ENCODE data around the gene TEK. TPM values are rescaled to one million over a fixed set of nuclear protein-coding genes. Genes with fewer than 3 reads are reported as not detected.

The TEK gene
- total and polyA plus RNA-seq, 12 donors = 6.7 to 33.1 (median 15.9) TPM

DNA sequence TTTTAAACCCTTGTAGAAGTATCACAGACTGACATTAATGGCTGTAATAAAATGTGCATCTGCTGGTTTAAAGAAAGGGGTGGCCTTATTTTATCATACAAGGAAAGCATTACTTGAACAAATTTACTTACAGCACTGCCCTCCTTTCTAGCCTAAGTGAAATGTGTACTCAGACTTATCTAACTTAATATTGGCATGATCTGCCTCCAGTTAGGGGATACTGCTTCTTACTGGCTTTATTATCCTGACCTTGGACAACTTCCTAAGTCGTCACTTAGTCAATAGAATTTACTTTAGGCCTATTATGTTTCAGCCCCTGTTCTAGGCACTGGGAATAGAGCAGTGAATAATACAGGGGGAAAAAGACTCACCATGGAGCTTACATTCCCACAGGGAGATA is 79.4 kb downstream of the TEK start:
- H3K27ac ChIP-seq = no peak overlapping the region
- TF ChIP-seq, protein P1, sequence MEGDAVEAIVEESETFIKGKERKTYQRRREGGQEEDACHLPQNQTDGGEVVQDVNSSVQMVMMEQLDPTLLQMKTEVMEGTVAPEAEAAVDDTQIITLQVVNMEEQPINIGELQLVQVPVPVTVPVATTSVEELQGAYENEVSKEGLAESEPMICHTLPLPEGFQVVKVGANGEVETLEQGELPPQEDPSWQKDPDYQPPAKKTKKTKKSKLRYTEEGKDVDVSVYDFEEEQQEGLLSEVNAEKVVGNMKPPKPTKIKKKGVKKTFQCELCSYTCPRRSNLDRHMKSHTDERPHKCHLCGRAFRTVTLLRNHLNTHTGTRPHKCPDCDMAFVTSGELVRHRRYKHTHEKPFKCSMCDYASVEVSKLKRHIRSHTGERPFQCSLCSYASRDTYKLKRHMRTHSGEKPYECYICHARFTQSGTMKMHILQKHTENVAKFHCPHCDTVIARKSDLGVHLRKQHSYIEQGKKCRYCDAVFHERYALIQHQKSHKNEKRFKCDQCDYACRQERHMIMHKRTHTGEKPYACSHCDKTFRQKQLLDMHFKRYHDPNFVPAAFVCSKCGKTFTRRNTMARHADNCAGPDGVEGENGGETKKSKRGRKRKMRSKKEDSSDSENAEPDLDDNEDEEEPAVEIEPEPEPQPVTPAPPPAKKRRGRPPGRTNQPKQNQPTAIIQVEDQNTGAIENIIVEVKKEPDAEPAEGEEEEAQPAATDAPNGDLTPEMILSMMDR (IDR thresholded peaks at IDR 0.05) = no peak
- no peaks in the 10 kb centered on the region for H3K9me3 ChIP-seq
- intact Hi-C loops (cut with DNase I) = loop anchor here in 2 of 10 donors (5.0 kb wide), 1 partner anchor 71 kb away; no protein-coding TSS in a partner anchor
- H3K27me3 ChIP-seq = no peaks in the 10 kb centered on the region
- no peak overlapping the region for H3K4me3 ChIP-seq
- DNase-seq (no peak), ATAC-seq (no peak)
- H3K36me3 ChIP-seq = peaks cover 0 to 47% (median 0%) of the 10 kb centered on the region in 9 donors
- H3K4me1 ChIP-seq = peaks cover 0 to 56% (median 35%) of the 10 kb centered on the region in 9 donors
- WGBS, 2 donors = 70 to 73% methylated on average over 1 of the region's 1 CpG

DNA sequence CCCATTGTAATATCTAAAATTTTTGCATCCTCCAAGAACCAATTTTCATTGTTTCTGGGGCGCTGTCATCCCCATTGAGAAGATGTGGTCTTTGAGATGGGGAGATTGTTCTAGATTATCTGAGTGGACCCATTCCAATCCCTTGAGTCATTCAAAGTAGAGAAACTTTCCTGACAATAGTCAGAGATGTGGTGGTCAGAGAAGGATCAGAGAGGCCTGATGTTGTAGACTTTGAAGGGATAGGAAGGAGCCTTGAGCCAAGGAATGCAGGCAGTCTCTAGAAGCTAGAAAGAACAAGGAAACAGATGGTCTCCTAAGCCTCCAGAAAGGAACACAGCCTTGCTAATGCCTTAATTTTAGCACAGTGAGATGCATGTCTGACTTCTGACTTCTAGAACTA is 80.4 kb downstream of the TEK start:
- Histone ChIP-seq H3K4me3 (no peak overlapping the region), H3K27me3 (no peaks in the 10 kb centered on the region), H3K9me3 (no peaks in the 10 kb centered on the region), H3K27ac (no peak overlapping the region), H3K4me1 (peaks cover 0 to 57% (median 28%) of the 10 kb centered on the region in 9 donors), H3K36me3 (peaks cover 0 to 41% (median 0%) of the 10 kb centered on the region in 9 donors)
- ATAC-seq (no peak), DNase-seq (no peak)
- intact Hi-C loops (cut with DNase I) = loop anchor here in 2 of 10 donors (5.0 kb wide), 1 partner anchor 72 kb away; no protein-coding TSS in a partner anchor
- WGBS, 2 donors = 89 to 96% methylated on average over 1 of the region's 1 CpG
- TF ChIP-seq, protein P1 (IDR thresholded peaks at IDR 0.05) = no peak

DNA sequence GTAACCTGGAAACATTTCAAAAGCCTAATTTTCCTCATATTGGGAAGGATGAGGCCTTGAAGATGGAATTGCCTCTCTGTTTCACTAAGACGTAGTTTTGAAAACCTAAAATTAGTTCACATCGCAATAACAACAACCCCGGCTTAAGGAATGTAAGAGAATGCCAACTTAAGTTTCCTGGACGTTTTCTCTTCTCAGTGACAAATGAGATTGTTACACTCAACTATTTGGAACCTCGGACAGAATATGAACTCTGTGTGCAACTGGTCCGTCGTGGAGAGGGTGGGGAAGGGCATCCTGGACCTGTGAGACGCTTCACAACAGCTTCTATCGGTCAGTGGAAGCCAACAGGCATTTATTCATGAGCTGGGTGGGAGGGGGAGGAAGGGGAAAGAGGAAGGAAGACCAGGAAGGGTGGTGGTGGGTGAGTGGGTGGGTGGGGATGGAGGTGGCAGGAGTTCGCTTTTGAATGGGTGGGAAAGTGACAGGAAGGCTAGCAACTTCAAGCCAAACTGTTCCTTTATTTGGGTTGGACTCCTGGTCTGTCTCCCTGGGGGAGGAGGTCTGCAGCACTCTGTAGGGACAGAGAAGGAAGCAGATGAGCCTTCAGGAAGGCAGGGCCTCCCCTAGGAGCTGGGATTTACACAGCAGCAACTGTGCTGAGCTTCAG is 83.4 kb downstream of the TEK start:
- intact Hi-C loops (cut with DNase I) = loop anchor here in 4 of 10 donors (5.0 to 10.0 kb wide), 3 partner anchors 75 to 158 kb away; no protein-coding TSS in a partner anchor
- H3K27me3 ChIP-seq = no peaks in the 10 kb centered on the region
- TF ChIP-seq, protein P1 (IDR thresholded peaks at IDR 0.05) = no peak
- H3K4me3 ChIP-seq = no peak overlapping the region
- peaks cover 0 to 30% (median 0%) of the 10 kb centered on the region in 9 donors for H3K36me3 ChIP-seq
- DNase-seq (peak; percentile 13 to 38), ATAC-seq (peak; percentile 74 to 91 (median 86))
- H3K27ac ChIP-seq = peak overlapping the region in 7 of 10 donors; percentile 40 to 59 (median 50)
- 39 to 49% methylated on average over 10 of the region's 10 CpGs for WGBS, 2 donors
- no peaks in the 10 kb centered on the region for H3K9me3 ChIP-seq
- peaks cover 0 to 56% (median 28%) of the 10 kb centered on the region in 9 donors for H3K4me1 ChIP-seq

DNA sequence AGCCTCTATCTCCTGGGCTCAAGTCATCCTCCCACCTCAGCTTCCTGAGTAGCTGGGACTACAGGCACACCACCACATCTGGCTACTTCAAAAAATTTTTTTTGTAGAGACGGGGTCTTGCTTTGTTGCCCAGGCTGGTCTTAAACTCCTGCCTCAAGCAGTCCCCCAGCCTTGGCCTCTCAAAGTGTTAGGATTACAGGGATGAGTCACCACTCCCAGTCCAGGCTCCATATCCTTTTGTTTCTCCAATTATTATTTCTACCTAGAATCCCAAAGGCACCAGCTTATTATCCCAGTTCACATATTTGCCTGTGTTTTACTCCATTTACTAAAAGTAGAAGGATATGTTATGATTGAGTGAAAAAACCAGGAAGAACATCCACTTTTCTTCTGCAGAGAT is 84.9 kb downstream of the TEK start:
- no peaks in the 10 kb centered on the region for H3K27me3 ChIP-seq
- ATAC-seq (no peak), DNase-seq (no peak)
- TF ChIP-seq, protein P1 (IDR thresholded peaks at IDR 0.05) = no peak
- no peaks in the 10 kb centered on the region for H3K9me3 ChIP-seq
- H3K36me3 ChIP-seq = peaks cover 0 to 34% (median 0%) of the 10 kb centered on the region in 9 donors
- 84 to 91% methylated on average over 1 of the region's 1 CpG for WGBS, 2 donors
- no peak overlapping the region for H3K4me3 ChIP-seq
- intact Hi-C loops (cut with DNase I) = loop anchor here in 4 of 10 donors (5.0 to 10.0 kb wide), 3 partner anchors 77 to 159 kb away; no protein-coding TSS in a partner anchor
- peak overlapping the region in 4 of 10 donors; percentile 21 to 66 (median 56) for H3K27ac ChIP-seq
- H3K4me1 ChIP-seq = peaks cover 0 to 56% (median 28%) of the 10 kb centered on the region in 9 donors

All from heart right ventricle (tissue), 16 donors.